ENCODE results near the gene CDC42BPB.

GRCh38 chr14:103028772-103029171 lies 28.6 kb downstream of the CDC42BPB start:
- TF ChIP-seq ZNF24 (IDR thresholded peaks at IDR 0.05) (no peak), POLR2AphosphoS2 (IDR thresholded peaks at IDR 0.05; ENCODE audit: low read depth, low read length) (no peak)
